UCSD-AML1 (cell line): Measurements from ENCODE around the gene KIR3DL2.
"Not testable (repeated sequence)": the region's sequence is repeated elsewhere in the genome, so short reads cannot be mapped to it uniquely, and the experiment has no call there.

Source experiments
- DNase-seq: peaks from one replicate; lab custom pipeline; 2025; ENCODE audit not compliant: unreplicated experiment; lab: John Stamatoyannopoulos, UW

The KIR3DL2 gene

DNA sequence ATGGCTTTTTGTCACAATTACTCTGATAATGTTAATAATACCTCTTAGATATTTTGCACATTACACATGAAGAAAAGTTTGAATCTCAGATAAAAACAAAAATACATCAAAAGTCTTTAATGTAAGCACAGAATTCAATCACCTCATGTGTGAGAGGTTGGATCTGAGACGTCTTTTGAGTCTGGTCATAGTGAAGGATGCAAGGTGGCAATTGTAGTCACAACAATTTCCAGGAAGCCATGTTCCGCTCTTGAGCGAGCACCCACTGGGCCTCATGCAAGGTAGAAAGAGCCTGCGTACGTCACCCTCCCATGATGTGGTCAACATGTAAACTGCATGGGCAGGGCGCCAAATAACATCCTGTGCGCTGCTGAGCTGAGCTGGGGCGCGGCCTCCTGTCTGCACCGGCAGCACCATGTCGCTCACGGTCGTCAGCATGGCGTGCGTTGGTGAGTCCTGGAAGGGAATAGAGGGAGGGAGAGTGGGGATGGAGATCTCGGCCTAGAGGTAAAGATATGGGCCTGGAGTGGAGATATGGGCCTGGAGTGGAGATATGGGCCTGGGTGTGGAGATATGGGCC, at the start of gene KIR3DL2:
Gene KIR3DL2 (plus strand): TSS at position 383 of the 580 bp plus-strand sequence. CDS start 33 bp downstream, at position 416.
- DNase-seq, result not testable (repeated sequence)

DNA sequence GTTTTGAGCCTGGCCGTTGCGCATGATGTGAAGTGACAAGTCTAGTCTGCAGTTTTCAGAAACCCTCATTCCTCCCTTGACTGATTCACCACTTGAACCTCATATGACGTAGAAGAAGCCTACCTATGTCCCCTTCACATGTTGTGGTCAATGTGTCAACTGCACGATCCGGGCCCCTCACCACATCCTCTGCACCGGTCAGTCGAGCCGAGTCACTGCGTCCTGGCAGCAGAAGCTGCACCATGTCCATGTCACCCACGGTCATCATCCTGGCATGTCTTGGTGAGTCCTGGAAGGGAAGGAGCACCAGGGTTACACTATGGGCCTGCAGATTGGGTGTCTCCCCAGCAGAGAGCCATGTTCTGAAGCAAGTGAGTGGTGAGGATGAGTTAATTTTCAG, 46.8 kb upstream of the KIR3DL2 start, which contains the start of gene KIR2DL4:
Gene KIR2DL4 (plus strand): TSS at position 201 of the 400 bp plus-strand sequence. CDS start 42 bp downstream, at position 243.
- DNase-seq, result peak; percentile 20

GRCh38 chr19:54804101-54804500, 46.1 kb upstream of the KIR3DL2 start:
- DNase-seq, result no peak

DNA sequence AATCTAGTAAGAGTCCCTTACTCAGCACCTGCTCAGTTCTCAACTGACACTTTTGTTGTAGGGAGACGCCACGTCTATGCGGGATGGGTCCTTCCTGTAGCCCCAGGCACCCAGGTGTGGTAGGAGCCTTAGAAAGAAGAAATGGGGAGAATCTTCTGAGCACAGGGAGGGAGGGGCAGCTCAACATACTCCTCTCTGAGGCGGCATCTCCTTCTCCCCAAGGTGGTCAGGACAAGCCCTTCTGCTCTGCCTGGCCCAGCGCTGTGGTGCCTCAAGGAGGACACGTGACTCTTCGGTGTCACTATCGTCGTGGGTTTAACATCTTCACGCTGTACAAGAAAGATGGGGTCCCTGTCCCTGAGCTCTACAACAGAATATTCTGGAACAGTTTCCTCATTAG, 45.7 kb upstream of the KIR3DL2 start:
- no peak for DNase-seq

GRCh38 chr19:54805665-54806515, 44.4 kb upstream of the KIR3DL2 start:
- DNase-seq, result no peak

- DNase-seq, result no peak
Measured at GRCh38 chr19:54806516-54806838, 43.8 kb upstream of the KIR3DL2 start.

DNA sequence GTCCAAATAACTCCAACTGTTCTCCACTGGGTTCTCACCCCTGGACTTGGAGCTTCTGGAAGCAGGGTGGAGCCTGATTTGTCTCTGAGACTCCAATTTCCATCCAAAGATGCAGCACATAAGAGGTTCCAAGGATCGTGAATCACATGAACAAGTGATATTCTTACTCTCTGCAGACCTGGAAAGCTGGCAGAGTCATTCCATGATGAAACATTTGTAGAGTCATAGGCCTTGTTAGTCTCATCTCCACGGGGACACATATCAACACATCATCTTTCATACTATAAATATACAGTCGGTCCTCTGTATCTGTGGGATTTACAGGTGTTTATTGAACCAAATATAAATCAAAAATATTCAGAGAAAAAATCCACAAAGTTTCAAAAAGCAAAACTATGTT, 35.7 kb upstream of the KIR3DL2 start:
- DNase-seq, result not testable (repeated sequence)

DNA sequence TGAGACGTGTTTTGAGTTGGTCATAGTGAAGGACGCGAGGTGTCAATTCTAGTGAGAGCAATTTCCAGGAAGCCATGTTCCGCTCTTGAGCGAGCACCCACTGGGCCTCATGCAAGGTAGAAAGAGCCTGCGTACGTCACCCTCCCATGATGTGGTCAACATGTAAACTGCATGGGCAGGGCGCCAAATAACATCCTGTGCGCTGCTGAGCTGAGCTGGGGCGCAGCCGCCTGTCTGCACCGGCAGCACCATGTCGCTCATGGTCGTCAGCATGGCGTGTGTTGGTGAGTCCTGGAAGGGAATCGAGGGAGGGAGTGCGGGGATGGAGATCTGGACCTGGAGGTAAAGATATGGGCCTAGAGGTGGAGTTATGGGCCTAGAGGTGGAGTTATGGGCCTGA, 34.0 kb upstream of the KIR3DL2 start, which contains the start of gene KIR3DL1:
Gene KIR3DL1 (plus strand): TSS at position 218 of the 400 bp plus-strand sequence.
- not testable (repeated sequence) for DNase-seq

GRCh38 chr19:54817670-54818536, 32.3 kb upstream of the KIR3DL2 start:
- DNase-seq, result no peak

GRCh38 chr19:54824416-54824815, 25.8 kb upstream of the KIR3DL2 start:
- not testable (repeated sequence) for DNase-seq

DNA sequence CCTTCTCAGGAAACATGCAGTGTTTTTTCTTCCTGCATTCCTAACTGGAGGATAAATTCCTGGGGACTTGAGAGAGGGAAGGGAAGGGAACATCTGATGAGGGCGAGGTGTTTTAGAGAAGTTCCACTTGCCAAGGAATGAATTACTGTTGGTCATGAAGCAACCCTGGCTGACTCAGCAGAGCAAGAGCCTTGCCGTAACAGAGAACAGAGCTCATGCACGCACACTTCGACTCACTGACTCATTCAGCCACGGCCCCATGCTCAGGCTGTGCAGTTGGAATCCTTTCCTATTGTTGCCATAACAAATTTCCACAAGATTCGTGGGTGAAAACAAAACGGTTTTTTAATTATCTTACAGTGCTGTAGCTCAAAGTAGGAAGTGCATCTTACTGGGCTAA, 24.9 kb upstream of the KIR3DL2 start:
- not testable (repeated sequence) for DNase-seq

- not testable (repeated sequence) for DNase-seq
Measured at GRCh38 chr19:54828064-54828463, 22.2 kb upstream of the KIR3DL2 start.

DNA sequence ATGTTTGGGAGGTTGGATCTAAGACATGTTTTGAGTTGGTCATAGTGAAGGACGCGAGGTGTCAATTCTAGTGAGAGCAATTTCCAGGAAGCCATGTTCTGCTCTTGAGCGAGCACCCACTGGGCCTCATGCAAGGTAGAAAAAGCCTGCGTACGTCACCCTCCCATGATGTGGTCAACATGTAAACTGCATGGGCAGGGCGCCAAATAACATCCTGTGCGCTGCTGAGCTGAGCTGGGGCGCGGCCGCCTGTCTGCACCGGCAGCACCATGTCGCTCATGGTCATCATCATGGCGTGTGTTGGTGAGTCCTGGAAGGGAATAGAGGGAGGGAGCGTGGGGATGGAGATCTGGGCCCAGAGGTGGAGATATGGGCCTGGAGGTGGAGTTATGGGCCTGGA, 17.7 kb upstream of the KIR3DL2 start, which contains the start of gene KIR2DS4:
Gene KIR2DS4 (plus strand): TSS at position 181 of the 400 bp plus-strand sequence.
- not testable (repeated sequence) for DNase-seq

DNA sequence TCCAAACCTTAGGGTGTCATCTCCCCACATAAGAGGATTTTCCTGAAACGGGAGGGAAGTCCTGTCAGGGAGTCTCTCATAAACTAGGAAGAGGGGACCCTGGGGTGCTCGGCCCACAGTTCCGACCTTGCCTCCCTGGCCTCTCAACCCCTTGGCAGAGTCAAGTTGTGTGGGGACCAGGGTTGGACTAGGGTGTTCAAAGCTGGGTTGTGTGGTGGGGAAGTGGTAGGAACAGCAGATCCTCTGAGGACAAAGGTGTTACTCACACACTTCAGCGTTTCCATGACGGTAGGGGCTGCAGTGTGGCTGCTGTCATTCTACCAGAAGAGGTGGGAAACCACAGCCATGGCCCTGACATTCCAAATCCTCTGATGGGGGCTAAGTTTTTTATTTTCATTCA, 15.1 kb upstream of the KIR3DL2 start:
- DNase-seq, result not testable (repeated sequence)

- DNase-seq, result not testable (repeated sequence)
Measured at GRCh38 chr19:54837522-54837921, 12.7 kb upstream of the KIR3DL2 start.

GRCh38 chr19:54843171-54843570, 7.1 kb upstream of the KIR3DL2 start:
- not testable (repeated sequence) for DNase-seq

GRCh38 chr19:54850930-54851329, 687 bp downstream of the KIR3DL2 start:
- no peak for DNase-seq

GRCh38 chr19:54851353-54851752, 1.1 kb downstream of the KIR3DL2 start:
- peak; percentile 25 for DNase-seq

DNA sequence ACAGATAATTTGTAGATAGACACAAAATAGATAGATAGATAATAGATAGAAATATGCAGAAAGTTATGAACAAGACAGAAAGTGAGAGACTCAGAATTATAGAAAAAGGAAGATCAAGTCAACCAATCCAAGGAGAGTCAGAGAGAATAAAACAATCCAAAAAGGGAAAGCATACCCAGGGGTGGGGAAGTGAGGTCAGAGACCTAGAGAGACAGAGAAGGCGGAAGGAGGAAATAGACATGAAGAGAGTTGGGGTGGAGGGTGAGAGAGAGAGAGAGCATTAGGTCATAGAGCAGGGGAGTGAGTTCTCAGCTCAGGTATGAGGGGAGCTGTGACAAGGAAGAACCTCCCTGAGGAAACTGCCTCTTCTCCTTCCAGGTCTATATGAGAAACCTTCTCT, 5.0 kb downstream of the KIR3DL2 start:
- not testable (repeated sequence) for DNase-seq

- not testable (repeated sequence) for DNase-seq
Measured at GRCh38 chr19:54858476-54858875, 8.2 kb downstream of the KIR3DL2 start.

DNA sequence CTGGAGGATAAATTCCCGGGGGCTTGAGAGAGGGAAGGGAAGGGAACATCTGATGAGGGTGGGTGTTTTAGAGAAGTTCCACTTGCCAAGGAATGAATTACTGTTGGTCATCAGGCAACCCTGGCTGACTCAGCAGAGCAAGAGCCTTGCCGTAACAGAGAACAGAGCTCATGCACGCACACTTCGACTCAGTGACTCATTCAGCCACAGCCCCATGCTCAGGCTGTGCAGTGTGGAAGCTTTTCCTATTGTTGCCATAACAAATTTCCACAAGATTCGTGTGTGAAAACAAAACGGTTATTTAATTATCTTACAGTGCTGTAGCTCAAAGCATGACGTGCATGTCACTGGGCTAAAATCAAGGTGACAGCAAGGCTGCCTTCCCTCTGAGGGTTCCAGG, 9.2 kb downstream of the KIR3DL2 start:
- DNase-seq, result not testable (repeated sequence)
